AG08396 (cell line): Measurements from ENCODE around the gene MOV10L1.
"Not testable (repeated sequence)": the region's sequence is repeated elsewhere in the genome, so short reads cannot be mapped to it uniquely, and the experiment has no call there.

Source experiments
- DNase-seq: peaks from one replicate; pipeline ENCODE4 v3.0.0; 2012; ENCODE audit warnings: low spot score, mixed read lengths

Gene MOV10L1

DNA sequence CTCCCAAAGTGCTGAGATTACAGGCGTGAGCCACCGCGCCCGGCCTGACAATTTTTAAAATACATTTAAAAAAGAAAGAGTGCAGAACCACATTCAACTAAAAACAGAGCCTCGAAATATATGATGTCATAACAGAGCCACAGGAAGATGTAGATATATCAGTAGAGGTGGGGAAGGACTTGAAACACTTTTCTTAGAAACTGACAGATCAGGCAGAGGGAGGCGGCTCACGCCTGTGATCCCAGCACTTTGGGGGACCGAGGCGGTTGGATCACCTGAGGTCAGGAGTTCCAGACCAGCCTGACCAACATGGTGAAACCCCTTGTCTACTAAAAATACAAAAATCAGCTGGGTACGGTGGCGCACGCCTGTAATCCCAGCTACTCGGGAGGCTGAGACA is 11.6 kb upstream of the MOV10L1 start:
- no peak for DNase-seq

DNA sequence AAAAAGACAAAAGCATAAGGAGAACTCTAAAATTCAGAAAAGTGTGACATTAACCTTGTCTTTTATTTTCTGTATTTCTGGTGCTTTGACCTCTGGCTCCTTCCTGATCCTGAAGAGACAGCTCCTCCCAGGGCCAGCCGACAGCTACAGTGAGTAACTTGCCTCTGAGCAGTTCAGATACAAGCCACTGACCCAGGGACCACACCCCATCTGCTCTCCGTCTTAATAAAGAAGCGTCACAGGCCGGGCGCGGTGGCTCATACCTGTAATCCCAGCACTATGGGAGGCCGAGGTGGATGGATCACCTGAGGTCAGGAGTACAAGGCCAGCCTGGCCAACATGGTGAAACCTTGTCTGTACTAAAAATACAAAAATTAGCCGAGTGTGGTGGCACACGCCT is 11.0 kb upstream of the MOV10L1 start:
- DNase-seq = no peak

DNA sequence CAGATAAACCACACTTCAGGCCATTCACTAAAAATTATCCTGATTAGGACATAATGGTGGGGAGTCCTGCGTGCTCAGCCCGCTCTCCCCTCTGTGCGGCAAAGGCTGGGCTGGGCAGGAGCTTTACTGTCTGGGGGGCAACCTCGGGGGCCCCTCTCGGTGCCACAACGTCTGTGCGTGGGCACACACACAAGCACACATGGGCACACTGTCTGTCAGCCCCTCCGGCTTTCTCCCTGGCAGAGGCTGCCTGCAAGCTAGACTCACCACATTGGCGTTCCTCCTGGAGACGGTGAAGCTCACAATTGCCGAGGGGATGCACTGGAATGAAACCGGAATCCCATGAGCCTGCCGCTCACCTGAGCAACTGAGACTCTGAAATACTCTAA is 9.7 kb upstream of the MOV10L1 start:
- DNase-seq = no peak

DNA sequence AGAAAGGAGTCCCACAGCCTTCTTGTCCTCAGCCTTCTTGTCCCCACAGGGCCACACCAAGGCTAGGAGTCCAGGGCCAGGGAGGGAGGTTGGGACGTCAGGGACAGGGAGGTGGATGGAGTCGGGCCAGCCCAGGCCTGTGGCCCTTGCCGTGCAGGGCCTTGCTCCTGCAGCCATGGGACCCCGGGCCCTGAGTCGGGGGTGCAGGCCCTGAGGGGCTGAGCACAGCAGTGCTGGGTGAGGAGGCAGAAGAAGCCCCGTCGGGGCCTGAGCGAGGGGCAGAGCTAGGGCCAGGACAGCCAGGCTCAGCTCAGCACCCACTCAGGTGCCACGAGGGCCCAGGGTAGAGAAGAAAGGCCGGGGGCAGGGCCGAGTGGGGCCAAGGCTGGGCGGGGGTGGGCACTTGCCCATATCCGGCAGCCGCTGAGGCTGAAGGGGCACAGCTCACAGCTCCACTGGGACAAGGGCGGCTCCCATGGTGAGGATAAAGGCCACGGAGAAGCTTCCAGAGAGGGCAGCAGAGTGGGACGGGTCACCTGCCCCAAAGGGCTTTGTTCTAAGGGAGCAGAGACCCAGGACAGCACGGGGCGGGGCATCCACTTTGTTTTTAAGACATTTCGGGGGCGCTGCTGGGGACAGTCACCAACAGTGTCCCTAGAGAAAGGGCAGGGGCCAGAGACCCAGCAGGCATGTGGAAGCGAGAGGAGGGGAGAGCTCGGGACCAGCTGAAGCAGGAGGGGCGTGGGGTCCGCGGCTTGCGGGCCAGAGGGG is 8.2 kb upstream of the MOV10L1 start:
- DNase-seq = peak; percentile 7

DNA sequence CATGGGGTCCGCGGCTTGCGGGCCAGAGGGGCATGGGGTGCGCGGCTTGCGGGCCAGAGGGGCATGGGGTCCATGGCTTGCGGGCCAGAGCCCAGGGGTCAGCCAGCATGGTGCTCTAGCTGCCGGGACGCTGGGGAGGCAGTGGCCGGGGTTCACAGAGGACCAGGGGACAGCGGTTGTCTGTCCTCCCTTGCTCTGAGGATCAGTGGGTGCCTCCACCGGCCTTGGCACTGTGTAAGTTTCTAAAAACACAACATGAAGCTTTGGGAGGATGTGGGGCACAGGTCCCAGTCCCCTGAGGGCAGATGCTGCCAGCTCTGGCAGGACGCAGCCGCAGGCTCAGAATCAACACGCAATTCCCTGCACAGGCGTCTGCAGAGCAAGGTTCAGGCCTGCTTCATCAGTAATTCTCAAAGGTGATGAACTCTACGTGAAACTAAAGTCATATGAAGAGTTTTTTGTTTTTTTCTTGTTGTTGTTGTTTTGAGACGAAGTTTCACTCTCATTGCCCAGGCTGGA is 7.5 kb upstream of the MOV10L1 start:
- peak; percentile 9 for DNase-seq

DNA sequence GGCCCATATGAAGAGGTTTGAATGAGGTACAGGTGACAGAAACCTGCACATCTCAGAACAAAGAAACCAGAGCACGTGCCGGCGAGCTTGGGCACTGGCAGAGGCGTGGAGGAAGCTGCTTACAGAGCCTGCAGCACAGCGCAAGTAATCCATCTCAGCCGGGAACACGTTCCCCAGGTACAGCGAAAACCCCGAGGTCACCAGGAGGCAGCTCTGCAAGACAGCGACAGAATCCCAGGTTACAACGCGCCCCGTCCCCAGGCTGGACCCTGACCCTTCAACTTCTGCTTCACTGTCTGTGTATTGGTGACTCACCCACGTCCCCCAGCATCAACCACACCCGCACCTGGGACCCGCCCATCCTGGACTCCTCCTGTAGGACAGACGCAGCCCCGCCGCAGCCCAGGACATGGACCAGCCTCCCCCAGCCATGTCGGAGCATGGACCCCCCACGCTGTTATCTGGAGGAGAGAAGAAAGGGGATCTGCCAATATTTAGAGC is 6.8 kb upstream of the MOV10L1 start:
- peak; percentile 10 for DNase-seq

DNA sequence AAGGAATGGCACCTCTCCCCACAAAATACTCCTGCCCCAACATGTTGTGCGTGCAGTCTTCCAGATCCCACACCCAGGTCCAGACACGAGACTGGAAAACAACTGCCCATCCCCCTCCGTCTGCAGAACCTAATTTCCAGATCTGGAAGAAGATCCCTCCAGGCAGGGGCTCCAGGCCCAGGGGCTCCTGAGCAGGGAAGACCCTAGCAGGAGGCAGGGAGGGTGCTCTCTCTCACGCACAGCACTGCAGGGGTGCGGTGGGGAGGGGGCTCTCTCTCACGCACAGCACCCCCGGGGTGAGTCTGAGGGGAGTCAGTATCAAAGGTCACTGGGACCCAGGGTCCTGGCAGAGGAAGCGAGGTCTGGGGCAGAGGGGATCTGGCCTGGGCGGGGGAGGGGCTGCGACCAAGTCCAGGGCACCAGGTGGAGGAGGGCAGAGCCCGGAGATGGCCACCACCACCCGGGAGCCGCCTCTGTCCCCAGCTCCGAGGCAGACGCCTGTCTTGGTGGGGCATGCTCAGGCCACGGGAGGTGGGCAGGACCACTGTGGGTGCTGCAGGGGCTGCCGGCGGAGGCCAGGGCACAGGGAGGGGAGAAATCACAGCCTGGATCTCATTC is 6.2 kb upstream of the MOV10L1 start:
- no peak for DNase-seq

DNA sequence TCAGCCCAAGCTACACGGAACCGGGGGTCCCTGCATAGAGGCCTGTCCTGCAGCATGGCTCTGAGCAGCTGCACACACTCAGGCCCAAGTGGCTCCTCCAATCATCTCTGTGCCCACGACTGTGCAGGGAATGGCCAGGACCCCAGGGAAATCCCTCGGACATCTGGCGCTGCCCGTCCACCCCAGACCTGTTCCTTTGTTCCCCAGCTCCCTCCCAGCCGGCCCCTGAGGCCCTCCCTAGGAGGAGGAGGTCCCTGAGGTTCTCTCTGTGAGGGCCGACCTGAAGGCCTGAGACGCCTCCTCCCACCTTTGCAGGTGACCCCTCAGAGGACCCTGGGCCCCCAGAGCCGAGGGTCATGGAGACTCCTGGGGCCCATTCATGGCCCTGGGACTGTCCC is 5.7 kb upstream of the MOV10L1 start:
- DNase-seq = no peak

DNA sequence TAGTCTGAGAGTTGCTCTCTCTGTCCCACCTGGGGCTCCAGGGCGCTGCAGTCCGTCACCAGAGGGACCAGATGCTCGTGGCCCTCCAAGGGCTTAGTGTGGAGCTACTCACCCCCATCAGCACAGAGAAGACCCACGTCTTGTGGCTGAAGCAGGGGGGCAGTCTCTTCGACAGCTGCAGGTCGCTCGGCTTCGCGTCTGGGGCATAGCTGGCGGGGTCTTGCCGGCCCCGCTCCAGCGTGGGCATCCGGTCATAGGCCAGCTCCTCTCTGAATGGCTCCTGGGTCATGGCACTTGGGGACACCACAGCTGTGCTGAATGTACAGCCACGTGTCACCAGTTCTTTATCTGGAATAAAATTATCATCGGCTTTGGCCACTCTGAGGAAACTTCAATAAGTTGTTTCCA is 5.2 kb upstream of the MOV10L1 start:
- no peak for DNase-seq

DNA sequence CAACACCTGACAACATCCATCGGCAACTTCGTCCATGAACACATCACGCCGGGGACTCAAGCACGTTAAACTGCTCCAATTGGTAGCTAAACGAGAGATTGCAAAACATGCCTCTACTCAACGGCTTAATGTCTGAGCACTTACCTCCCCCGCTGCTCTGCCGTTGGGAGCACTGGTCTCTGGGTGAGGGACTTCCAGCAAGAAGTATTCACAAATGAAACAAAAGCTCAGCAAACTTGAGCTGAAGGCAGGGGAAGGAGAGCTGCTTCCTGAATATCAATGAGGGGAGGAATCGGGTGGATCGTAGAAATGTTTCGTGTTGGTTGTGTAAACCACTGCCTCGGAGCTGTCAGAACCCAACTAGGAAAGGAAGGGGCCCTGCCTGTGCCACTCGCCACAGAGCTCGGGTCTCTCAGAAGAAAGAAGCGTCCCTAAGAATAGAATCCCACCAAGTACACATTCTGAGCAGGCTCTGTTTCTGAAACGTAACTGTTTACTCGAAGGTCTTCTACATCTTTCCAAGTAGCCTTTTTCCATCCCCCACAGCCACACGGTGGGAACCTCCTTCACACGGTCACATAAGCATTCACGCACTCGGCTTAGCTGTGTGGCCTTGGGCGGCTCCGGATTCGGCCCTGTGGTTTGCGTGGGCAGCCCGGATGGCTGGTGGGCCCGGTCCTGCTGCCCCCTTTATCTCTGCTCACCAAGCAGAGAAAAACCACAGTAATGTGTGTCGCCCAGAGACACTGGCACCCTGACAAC is 4.4 kb upstream of the MOV10L1 start, which contains the start of gene MLC1:
Gene MLC1, minus strand, starts transcription at position 216 of the 762 bp plus-strand sequence. CDS start 524 bp downstream, outside the sequence.
- no peak for DNase-seq

DNA sequence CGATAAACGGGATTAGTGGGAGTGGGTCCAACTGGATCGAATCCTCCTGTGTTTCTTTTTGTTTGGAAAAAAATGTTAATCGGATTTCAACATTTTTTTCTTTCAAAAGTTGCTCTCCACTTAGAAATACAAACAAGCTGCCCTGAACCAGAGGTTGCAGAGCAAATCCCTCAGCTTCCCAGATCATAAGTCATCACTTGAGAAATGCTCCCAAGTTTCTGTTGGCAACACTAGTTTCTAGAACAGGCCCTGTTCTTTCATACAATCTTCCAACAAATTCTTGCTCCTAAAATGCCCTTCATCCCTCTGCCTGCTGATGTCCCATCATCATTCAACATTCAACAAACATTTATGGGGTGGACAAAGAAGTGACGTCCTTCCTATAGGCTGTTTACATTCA is 3.3 kb upstream of the MOV10L1 start:
- DNase-seq = peak; percentile 82

DNA sequence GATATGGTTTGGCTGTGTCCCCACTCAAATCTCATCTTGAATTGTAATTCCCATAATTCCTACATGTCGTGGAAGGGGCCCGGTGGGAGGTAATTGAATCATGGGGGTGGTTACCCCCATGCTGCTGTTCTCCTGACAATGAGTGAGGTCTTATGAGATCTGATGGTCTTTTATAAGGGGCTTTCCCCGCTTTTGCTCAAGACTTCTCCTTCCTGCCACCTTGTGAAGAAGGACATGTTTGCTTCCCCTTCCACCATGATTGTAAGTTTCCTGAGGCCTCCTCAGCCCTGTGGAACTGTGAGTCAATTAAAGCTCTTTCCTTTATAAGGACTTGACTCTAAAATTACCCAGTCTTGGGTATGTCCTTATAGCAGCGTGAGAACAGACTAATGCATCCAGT is 2.8 kb upstream of the MOV10L1 start:
- not testable (repeated sequence) for DNase-seq

DNA sequence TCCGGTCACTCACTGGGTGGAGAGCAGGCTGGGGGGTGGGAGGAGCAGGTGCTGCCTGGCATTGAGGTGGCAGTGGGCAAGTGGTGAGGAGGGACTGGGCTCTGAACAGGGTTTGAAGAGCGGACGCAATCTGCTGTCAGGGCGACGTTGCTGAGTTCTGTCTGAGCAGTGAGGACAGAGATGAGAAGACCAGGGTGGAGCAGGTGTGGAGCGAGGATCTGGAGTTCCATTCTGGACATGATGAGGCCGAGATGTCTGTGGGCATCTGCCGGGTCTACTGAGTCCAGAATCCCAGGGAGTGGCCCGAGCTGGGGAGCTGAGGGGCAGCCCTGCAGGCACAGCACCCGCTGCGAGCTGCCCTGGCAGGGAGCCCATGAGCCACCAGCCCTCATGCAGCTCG is 2.2 kb upstream of the MOV10L1 start:
- no peak for DNase-seq

DNA sequence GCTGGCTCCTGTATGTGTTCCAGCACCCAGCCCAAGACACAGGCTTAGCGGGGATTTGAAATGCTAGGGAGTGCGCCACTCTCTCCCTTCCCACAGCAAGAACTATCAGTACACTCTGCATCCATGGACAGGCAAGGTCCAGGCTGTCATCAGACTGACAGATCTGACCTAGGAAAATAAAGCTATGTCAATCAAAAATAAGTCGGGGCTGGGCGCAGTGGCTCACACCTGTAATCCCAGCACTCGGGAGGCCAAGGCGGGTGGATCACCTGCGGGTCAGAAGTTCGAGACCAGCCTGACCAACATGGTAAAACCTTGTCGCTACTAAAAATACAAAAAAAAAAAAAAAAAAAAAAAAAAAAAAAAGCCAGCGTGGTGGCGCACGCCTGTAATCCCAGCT is 1.7 kb upstream of the MOV10L1 start:
- no peak for DNase-seq

DNA sequence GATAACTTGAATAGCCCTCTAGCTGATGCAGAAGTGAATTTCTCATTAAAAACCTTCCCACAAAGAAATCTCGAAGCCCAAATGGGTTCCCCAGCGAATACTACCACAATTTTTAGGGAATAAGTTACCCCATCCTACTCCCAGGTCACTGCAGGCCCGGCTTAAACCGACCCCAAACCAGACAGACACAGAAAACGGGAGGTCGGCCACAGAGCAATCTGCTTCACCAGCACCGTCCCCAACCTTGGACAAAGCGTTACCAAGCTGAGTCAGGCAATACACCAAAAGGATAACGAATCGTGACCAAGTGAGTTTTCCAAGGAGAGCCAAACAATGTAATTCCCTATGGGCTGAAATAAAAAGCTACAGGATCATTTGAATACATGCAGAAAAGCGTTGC is 575 bp upstream of the MOV10L1 start:
- no peak for DNase-seq

DNA sequence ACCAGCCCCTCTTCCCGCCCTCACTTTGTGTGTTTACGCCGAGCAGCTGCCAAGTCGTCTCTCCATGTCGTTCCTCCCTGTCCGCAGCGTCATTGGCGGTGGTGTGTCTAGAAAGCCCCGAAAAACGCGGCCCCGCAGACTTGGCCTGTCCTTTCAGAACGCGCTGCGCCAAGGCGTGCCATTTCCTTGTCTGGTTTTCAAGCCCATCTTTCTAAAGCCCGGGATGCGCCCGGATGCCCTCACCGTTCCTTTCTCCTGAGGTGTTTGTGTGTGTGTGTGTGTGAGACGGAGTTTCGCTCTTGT is 557 bp downstream of the MOV10L1 start:
- DNase-seq = no peak

DNA sequence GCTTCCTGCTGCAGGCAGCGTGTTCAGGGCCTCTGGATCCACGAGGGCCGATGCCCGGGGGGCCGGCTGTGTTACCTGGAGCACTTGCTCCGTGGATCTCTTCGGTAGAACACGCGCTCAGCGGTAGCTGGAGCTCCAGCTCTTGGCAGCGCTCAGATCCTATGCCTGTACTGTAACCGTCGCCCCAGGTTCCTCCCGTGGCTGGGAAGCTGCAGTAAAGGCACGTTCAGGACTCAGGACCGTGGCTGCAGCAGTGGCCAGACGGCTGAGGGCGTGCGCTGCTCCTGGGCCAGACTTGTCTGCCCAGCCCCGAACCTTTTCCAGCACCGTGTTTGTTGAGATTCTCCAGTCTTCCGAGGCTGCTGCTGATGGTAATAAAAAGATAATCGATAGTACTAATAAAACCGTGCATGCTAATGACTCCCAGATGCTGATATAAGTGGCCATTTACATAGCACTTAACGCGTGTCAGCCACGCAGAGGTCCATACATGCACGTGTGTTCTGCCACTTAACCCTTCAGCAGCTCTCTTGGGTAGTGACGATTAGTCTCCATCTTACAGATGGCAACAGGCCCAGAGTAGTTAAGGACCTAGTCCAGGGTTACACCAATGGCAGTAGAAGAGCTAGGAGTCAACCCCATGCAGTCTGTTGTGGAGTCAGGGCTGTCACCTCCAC is 1.4 kb downstream of the MOV10L1 start:
- no peak for DNase-seq

DNA sequence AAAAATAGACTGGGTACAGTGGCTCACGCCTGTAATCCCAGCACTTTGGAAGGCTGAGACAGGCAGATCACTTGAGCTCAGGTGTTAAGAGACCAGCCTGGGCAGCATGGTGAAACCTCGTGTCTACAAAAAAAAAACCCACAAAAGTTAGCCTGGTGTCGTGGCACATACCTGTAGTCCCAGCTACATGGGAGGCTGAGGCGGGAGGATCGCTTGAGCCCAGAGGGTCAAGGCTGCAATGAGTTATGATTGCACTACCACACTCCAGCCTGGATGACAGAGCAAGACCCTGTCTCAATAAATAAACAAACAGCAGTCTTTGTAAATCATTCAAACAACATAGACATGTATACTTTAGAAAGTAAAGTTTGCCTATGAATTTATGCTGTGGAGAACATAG is 2.5 kb downstream of the MOV10L1 start:
- no peak for DNase-seq

DNA sequence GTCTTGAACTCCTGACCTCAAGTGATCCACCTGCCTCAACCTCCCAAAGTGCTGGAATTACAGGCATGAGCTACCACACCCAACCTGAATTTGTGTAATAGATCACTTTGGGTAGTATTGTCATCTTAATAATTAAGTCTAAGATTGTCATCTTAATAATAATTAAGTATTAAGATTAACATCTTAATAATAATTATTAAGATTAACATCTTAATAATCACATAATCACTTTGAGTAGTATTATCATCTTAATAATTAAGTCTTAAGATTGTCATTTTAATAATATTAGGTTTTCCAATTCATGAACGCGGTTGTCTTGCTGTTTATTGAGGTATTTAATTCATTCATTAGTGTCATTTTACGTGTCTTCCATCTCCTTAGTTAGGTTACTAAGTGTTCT is 8.2 kb downstream of the MOV10L1 start:
- DNase-seq = no peak

DNA sequence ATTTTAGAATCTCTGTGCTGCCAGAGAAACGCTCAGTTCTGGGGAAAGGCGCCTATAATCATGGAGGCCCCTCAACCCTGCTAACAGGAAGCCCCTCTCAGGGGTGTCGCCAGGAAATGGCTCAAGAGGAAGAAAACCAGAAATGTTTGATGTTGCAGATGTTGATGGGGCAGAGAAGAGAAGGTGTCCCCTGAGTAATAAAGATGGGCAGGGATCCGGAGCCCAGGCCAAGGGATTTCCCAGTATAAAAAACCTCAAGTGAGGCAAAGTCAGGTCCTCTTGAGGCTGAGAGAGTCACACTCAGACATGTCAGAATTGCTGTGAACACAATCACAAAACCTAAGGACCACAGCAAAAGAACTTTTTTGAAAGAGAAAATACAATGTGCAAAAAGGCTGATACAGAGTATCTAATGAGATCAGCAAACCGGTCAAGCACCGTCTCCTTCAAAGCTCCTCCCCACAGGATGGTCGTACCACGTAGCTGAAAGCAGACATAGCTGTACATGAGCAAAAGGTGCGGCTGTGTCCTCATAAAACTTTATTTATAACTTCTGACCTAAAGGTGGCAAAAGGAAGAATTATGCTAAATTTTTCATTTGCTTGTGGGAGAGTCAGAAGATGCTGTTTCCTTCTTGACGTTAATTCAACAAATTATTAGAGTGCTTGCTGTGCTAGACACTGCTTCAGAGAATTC is 12.2 kb downstream of the MOV10L1 start:
- no peak for DNase-seq

DNA sequence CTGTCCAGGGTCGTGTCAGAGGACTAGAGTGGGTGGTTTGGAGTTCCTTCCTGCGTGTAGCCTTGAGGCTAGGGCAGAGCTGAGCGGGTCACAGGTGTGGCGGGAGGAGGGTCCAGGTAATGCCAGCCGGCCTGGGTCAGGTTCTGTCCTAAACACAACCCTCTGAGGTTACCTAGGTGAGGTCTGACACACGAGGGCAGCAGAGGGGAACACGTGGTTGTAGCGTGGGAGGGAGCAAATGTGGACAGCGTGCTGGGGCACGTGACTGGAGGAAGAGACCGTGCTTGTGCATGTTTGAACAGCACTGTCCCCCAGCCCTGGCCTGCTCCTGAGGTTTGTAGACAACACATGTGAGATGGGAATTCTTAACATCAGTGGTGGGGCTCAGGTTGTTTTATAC is 13.1 kb downstream of the MOV10L1 start:
- no peak for DNase-seq

DNA sequence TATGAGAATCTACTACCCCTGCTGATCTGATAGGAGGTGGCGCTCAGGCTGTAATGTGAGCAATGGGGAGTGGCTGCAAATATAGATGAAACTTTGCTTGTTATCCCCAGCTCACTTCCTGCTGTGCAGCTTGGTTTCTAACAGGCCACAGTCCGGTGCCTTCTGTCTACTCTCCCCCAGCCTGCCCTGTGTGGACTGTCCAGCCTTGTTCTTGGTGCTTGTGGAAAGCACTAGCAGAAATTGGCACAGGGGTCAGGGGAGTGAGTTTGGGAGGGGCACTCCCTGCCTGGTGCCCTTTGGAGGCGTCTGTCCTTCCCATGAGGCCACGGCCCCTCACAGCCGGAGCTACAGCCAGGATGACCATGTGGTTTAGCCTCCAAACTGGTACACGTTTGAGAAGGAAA is 14.3 kb downstream of the MOV10L1 start:
- no peak for DNase-seq
